ENCODE results near the gene MED22.
"Not testable (repeated sequence)": the region's sequence is repeated elsewhere in the genome, so short reads cannot be mapped to it uniquely, and the experiment has no call there.

The MED22 gene

GRCh38 chr9:133334888-133335287 lies 13.0 kb downstream of the MED22 start:
- not testable (repeated sequence) for DNase-seq (ENCODE audit: low spot score)

- DNase-seq (ENCODE audit: low spot score), result no peak
Measured at GRCh38 chr9:133334161-133334560, 13.8 kb downstream of the MED22 start.

DNA sequence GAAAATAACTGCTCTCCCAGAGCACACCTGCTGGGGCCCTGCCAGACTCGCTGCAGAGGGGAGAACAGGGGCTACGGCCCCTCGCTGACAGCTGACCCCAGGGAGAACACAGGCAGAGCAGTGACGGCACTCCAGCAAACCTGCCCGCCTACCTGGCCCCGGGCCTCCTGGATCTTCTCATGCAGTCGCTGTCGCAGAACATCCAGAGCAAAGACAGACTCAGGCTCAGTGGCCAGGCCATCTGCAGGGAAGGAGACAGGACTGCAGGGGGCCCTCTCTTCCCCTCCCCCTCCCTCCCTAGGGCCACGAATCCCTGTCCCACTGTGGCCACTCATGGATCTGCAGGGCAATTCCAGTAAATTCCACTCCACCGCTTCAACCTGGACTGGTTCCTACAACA lies 14.4 kb downstream of the MED22 start:
- DNase-seq (ENCODE audit: low spot score), result no peak

DNA sequence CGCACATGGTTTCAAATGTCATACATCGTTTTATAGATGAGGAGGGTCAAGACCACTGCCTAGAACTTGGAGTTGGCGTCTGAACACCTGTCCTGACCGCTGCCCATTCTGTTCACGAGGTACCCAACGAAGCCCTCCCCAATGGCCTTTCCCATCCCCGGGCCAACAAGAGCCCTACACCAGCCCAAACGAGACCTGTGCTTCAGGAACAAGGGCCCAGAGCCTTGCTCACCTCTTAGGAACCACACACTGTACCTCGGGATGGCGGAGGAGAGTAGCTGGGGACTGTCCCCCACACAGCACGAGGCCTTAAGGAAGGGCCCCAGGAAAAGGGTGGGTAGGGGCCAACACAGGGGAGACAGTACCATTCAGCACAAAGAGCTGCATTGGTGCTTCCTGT lies 14.9 kb downstream of the MED22 start:
- DNase-seq (ENCODE audit: low spot score), result no peak

- DNase-seq (ENCODE audit: low spot score), result no peak
Measured at GRCh38 chr9:133332381-133332730, 15.6 kb downstream of the MED22 start.

- DNase-seq (ENCODE audit: low spot score), result no peak
Measured at GRCh38 chr9:133331641-133332380, 16.1 kb downstream of the MED22 start.

- no peak for DNase-seq (ENCODE audit: low spot score)
Measured at GRCh38 chr9:133331221-133331620, 16.7 kb downstream of the MED22 start.

GRCh38 chr9:133329306-133330156 lies 18.4 kb downstream of the MED22 start:
- DNase-seq (ENCODE audit: low spot score), result not testable (repeated sequence)

DNA sequence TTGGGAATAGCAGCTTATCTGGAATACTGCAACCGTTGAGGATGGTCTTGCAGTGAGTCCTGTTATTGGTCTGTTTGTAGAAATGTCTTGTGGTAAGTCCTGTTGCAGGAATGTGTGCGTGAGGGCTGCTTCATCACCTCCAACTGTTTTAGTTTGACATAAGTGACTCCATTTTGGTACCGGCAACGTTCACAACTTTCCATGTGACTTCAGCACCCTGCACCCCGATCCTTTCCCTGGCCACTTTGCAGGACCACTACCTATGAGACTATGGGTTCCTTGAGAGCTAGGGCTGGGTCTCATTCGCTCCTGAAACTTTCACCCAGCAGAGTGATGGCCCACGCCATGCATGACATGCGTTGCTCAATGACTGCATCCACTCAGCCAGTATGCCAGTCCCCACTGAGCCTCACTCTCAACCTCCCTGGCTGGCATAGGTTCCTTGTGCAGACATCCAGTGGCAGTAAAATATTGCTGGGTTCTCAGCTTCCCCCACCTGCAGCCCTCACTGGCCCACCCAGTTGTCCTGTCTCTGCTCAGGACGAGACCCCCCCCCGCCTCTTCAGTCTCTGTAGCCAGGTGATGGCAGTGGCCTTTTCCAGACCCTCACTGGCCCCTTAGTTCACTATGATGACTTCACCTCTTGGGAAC lies 20.0 kb downstream of the MED22 start:
- DNase-seq (ENCODE audit: low spot score), result no peak

DNA sequence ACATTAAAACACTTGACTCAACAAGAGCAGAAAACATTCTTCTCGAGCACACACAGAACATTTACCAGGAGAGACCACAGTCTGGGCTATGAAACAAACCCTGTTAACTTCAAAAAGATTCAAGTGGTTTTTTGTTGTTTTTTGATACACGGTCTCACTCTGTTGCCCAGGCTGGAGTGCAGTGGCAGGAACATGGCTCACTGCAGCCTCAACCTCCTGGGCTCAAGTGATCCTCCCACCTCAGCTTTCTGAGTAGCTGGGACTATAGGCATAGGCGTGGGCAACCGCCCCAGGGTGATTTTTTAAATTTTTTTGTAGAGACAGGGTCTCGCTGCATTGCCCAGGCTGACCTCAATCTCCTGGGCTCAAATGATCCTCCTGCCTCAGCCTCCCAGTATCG lies 20.9 kb downstream of the MED22 start:
- DNase-seq (ENCODE audit: low spot score), result not testable (repeated sequence)

DNA sequence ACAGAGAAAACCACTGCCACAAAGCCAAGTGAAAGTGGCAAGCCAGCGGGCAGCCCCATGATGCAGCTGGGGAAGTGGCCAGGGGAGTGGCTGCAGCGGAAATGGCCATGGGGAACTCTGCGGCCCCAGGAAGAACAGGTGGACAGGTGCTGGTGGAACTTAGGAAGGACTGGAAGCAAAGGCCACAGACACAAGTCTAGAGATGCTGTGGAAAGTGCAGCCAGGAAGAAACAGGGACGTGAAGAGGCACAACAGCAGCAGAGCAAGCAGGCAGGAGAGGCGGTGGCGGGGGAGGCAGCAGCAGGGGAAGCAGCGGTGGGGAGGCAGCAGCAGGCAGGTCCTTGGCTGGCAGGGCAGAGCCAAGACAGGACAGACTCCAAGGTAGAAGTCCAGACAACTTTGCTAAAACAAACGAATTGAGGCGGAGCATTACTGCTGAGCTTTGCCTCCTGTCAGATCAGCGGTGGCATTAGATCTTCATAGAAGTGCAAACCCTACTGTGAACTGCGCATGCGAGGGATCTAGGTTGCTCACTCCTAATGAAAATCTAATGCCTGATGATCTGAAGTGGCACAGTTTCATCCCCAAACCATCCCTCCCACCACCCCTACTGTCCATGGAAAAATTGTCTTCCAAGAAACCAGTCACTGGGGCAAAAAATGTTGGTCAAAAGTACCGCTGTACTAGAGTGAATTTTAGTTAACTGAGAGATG lies 23.8 kb downstream of the MED22 start:
- DNase-seq (ENCODE audit: low spot score), result no peak

DNA sequence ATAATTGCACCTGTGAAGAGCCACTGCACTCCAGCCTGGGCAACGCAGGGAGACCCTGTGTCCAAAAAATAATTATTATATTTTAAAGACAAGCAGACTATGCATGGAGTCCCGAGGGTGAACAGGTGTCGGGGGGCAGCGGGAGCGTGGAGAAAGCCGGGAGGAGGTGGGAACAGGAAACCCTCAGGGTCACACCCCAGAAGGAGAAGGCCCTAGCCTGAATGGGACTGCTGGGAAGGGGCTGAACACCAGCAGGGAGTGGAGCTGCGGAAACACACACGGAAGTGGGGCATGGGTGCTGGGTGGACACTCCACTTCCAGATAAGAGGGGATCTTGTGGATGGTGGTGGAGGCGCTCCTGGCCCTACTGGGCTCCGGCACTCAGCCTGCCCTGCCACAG lies 24.7 kb downstream of the MED22 start:
- DNase-seq (ENCODE audit: low spot score), result no peak

GRCh38 chr9:133322701-133323100 lies 25.2 kb downstream of the MED22 start:
- no peak for DNase-seq (ENCODE audit: low spot score)

DNA sequence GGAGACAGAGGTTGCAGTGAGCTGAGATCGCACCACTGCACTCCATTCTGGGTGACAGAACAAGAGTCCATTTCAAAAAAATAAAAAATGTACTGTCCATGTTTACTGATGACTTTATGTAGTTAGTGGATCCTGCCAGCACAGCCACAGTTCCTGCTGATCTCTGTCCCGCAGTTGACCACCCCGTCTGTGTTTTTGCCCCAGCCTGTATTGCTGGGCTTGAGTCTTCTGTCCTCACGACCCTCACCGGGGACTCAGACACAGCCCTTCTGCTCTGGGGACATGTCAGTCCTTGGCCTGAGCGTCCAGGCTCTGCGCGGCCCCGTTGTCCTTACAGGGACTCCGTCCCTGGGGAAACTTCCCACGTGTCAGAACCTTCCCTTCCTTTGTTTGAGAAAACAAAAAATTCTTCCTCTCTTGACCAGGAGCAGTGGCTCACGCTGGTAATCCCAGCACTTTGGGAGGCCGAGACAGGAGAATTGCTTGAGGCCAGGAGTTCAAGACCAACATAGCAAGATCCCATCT lies 26.5 kb downstream of the MED22 start:
- no peak for DNase-seq (ENCODE audit: low spot score)

DNA sequence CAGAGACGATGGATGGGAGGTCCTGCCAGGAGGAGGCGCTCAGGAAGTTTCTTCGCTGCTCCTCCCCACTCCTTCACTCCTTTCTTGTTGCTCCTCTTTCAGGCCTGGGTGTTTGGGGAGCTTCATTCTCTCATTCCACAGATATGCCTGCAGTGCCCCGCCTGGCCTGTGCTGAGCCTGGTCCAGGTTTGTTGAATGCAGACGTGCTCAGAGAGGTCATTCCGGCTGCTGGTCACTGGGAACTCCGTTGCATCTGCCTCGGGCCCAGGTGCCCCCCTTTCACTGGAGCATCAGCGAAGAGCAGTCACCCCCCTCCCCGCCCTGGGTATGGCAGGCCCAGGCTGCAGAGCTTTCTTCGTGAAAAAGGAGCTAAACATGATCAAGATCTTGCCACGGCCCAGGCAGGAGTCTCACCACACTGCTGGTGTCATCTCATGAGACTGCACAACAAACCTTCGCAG lies 27.5 kb downstream of the MED22 start:
- DNase-seq (ENCODE audit: low spot score), result no peak

GRCh38 chr9:133317551-133317950 lies 30.4 kb downstream of the MED22 start:
- not testable (repeated sequence) for DNase-seq (ENCODE audit: low spot score)

DNA sequence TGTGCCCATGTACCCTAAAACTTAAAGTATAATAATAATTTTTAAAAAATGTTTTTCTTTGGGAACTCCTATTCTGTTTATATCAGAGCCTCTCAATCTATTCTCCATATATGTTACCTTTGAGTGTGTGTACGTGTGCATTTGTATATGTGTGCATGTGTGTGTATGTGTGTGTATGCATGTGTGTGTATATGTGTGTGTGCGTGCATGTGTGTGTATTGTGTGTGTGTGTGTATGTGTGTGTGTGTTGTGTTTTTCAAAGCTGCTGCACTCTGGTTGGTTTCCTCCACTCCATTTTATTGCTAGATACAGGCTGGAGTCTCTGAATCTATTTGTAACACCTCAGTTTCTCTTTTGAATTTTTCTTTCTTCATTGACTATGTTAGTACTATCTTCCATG lies 31.9 kb downstream of the MED22 start:
- DNase-seq (ENCODE audit: low spot score), result no peak

DNA sequence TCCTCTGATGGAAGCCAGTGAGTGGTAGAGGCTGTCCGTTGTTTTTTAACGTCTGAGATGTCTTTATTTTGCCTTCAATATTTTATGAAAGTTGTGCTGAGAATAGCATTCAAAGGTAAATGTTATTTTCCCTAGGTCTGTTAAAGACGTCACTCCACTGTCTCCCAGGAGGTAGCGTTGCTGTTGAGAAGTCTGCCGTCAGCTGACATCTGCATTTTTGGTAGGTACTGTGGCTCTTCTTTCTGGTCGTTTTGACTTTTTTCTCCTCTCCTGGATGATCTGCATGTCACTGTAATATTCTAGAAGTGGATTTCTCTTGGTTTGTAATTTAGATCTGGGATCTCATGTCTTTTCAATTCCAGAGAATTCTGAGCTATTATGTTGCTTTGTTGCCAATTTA lies 38.3 kb downstream of the MED22 start:
- DNase-seq (ENCODE audit: low spot score), result no peak

GRCh38 chr9:133307301-133307700 lies 40.6 kb downstream of the MED22 start:
- no peak for DNase-seq (ENCODE audit: low spot score)

DNA sequence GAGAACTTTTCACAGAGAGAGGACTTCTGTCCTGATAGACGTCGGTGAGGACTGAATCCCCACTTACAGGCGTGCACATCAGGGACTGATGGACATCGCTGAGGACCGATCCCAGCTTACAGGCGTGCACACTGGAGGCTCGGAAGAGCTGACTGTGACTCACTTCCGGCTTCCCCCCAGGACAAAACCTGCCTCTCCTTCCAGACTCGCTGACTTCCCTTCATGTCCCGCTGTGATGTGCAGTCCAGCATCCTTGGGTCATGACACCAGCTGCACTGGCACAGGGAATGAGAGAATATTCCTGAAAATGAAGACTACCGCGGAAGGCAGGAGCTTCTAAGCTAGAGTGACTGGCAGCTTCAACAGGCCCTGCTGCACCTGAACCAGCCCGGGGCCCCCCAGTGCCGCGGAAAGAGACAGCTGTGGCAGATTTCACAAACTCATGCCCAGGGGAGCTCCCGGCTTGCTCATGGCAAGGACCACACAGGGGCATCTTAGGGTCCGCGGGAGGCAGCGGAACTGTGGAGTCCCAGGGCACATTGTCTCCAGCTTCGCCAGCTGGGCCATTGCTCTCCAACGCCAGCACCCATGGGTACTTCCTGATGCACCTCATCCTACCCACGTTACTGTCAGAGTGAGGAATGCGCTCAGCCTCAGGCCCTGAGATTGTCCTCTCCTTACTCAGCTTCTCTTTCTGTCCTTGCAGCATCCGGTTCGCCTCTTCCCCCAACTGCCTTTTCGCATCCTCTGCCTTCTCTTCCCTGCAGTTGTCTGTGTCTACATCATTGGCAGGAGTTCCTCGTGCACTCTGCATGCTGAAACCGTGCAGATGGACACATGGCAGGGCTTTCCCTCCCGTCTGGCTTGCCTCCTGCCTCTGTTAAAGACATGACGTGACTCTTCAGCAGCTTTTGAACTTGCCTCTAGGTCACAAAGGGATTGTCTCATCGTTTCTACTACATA lies 41.4 kb downstream of the MED22 start:
- no peak for DNase-seq (ENCODE audit: low spot score)

DNA sequence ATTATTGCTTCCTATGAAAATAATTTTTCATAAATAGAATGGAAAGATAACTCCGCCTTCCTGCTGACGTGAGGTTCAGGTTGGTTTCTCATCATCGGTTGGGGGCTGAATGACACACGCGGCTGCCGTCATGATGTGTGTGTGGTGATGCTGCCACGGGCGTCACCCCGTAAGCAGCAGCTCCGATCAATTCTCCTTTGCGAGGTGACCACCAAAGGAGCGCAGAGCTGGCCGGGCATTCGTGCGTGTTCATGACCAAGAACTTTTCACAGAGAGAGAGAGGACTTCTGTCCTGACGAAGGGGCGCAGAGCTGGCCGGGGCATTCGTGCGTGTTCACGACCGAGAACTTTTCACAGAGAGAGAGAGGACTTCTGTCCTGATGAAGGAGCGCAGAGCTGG lies 42.2 kb downstream of the MED22 start:
- DNase-seq (ENCODE audit: low spot score), result no peak

Data from NAMALWA (cell line).